Duodenal mucosa (tissue), 2 donors: ENCODE data around the gene ASS1.

ENCODE experiments used
- H3K27ac ChIP-seq: one replicate; pipeline ENCODE4 v1.7.0; 2013; ENCODE audit warnings: low read depth, low read length
- H3K27me3 ChIP-seq, 2 donors: one replicate each; pipeline ENCODE4 v1.7.0; 2013; ENCODE audit warnings: low read length in 2 of 2, control low read depth in 1 of 2; ENCODE audit not compliant: insufficient read depth in 2 of 2, control insufficient read depth in 1 of 2
- H3K36me3 ChIP-seq, 2 donors: one replicate each; pipeline ENCODE4 v1.7.0; 2013; ENCODE audit warnings: low read length in 2 of 2, control low read depth in 1 of 2; ENCODE audit not compliant: insufficient read depth in 2 of 2, control insufficient read depth in 1 of 2
- H3K4me1 ChIP-seq, 2 donors: one replicate each; pipeline ENCODE4 v1.7.0; 2013; ENCODE audit warnings: low read length in 2 of 2, control low read depth in 1 of 2; ENCODE audit not compliant: insufficient read depth in 2 of 2, control insufficient read depth in 1 of 2
- H3K4me3 ChIP-seq, 2 donors: one replicate each; pipeline ENCODE4 v1.7.0; 2013; ENCODE audit warnings: low read length in 2 of 2, low read depth in 1 of 2
- H3K9ac ChIP-seq, 2 donors: one replicate each; pipeline ENCODE4 v1.7.0; 2013; ENCODE audit warnings: low read length in 2 of 2, low read depth in 1 of 2
- H3K9me3 ChIP-seq, 2 donors: one replicate each; pipeline ENCODE4 v1.7.0; 2013; ENCODE audit warnings: low read length in 2 of 2, control low read depth in 1 of 2; ENCODE audit not compliant: control insufficient read depth in 1 of 2

The ASS1 gene

DNA sequence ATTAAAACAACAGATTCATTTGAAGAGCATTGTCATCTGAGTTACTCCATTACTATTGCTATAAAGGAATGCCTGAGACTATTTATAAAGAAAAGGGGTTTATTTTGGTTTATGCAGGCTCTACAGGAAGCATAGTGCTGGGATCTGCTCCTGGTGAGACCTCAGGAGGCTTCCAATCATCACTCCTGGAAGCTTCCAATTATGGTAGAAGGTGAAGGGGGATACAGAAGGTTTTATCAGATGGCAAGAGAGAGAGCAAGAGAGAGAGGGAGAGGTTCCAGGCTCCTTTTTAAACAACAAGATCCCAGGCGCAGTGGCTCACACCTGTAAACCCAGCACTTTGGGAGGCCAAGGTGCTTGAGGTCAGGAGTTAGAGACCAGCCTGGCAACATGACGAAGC, 63.5 kb downstream of the ASS1 start:
- Histone ChIP-seq H3K27ac (no peak overlapping the region), H3K27me3 (no peaks in the 10 kb centered on the region), H3K4me3 (no peak overlapping the region), H3K36me3 (no peaks in the 10 kb centered on the region), H3K4me1 (no peaks in the 10 kb centered on the region), H3K9ac (no peak overlapping the region), H3K9me3 (no peaks in the 10 kb centered on the region)

DNA sequence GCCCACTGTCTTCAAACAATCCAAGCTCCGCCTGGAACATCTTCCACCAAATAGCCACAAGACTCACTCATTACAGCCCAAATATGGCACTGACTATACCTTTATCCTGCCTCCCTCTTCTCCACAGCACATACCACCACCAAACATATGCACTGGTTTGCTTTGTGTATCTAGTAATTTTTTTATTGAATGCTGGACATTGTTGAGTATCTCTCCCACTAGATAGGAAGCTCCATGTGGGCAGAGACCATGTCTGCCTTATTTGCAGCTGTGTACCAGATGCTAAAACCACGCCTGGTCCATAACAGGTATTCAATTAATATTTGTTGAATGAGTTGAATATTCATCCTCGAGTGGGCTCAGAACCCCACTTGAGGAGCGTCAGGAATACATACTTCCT, 67.4 kb downstream of the ASS1 start:
- Histone ChIP-seq H3K9ac (no peak overlapping the region), H3K4me3 (no peak overlapping the region), H3K27me3 (no peaks in the 10 kb centered on the region), H3K9me3 (no peaks in the 10 kb centered on the region), H3K27ac (no peak overlapping the region), H3K36me3 (no peaks in the 10 kb centered on the region), H3K4me1 (no peaks in the 10 kb centered on the region)

DNA sequence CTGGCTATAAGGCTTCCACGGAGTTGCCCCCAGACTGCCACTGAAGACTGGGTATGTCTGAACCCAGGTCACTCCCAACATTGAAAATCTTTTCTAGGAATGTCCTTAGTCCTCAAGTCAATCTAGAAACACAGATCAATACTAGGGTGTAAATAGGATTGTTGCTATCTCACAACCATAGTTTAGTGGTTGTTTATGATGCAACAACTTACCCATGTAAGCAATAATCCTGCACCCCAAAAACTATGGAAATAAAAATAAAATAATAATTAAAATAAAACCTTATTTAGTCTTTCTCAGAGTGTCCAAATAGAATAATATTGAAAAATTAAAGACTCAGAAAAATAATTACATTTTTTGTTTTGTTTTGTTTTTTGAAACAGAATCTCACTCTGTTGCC, 68.3 kb downstream of the ASS1 start:
- no peaks in the 10 kb centered on the region for H3K36me3 ChIP-seq
- no peak overlapping the region for H3K27ac ChIP-seq
- H3K4me1 ChIP-seq, result no peaks in the 10 kb centered on the region
- H3K9ac ChIP-seq, result no peak overlapping the region
- H3K9me3 ChIP-seq, result no peaks in the 10 kb centered on the region
- no peaks in the 10 kb centered on the region for H3K27me3 ChIP-seq
- no peak overlapping the region for H3K4me3 ChIP-seq

DNA sequence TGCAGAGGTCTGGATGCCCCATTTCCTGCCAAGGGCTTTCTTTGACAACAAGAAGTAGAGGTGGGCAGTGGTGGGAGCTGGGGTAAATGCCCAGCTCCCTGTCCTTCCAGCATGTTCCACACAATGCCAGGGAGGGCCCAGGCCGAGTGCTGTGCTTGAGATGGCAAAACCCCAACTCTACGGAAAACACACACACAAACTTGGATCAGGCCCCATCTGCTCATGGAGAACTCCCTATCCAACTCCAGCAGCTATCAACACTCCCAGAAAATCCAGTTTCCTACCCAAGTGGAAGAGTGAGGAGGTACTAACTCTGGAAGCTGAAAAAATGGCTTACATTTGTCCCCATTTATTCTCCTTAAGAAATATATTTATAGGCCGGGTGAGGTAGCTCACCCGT, 73.5 kb downstream of the ASS1 start:
- Histone ChIP-seq H3K27me3 (no peaks in the 10 kb centered on the region), H3K9me3 (no peaks in the 10 kb centered on the region), H3K4me1 (no peaks in the 10 kb centered on the region), H3K27ac (no peak overlapping the region), H3K9ac (no peak overlapping the region), H3K36me3 (no peaks in the 10 kb centered on the region), H3K4me3 (no peak overlapping the region)

DNA sequence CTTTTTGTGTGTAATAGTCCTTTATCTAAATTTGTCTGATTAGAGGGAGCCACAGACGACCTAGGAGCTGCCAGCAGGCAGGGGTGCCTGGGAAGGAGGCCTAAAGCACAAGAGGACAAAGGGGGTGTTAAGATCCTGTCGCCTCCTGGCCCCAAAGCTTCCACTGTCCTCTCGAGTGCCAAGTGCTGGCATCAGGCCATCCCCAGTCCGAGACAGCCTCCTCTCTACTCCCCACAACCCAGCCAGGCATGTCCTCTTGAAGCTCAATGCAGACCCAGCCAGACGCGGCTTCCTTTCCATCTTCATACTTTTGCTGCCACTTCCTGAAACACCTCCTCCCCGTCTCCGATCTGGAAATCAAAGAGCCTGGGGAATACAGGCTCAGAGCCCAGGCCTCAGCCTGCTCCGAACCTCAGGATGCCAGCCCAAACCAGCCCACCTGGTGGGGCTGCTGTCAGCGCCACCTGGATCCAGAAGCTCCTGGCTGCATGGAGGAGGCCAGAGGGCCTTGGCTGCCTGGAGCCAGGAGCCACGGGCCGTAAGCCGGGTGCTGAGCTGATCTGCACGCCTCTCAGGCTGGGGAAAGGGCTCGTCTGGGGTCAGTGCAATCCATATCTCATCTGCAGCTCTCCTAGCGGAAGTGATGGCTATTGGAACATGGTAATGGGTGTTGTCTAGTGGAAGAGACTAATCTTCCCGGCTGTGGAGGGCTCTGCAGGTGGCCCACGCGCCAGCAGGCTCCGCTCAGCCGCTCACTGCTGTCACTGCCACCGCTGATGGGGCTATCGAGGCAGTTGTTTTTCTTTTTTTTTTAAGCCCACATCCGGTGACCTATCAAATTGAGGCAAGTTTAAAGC, 74.4 kb downstream of the ASS1 start:
- H3K27ac ChIP-seq, result no peak overlapping the region
- H3K4me3 ChIP-seq, result no peak overlapping the region
- H3K27me3 ChIP-seq, result no peaks in the 10 kb centered on the region
- H3K9me3 ChIP-seq, result no peaks in the 10 kb centered on the region
- H3K4me1 ChIP-seq, result no peaks in the 10 kb centered on the region
- H3K9ac ChIP-seq, result no peak overlapping the region
- no peaks in the 10 kb centered on the region for H3K36me3 ChIP-seq

DNA sequence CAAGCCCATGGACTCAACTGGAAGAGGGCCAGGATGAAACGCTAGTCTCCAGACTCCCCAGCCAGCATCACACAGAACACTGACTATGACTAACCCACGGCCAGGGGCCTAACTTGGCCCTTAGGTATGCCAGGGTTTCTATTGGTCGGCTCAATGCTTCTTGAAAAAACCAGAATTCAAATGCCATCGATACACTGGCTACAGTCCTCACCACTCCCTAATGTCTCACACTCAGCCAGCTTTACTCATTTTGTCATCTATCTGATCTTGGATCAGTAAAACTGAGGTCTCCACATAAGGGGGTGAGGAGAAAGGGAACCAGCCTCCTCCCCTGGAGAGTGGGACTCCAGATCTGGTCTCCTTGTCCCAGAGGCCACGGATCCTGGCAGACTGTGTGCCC, 75.2 kb downstream of the ASS1 start:
- no peaks in the 10 kb centered on the region for H3K36me3 ChIP-seq
- H3K9me3 ChIP-seq, result no peaks in the 10 kb centered on the region
- H3K4me3 ChIP-seq, result no peak overlapping the region
- no peak overlapping the region for H3K9ac ChIP-seq
- H3K4me1 ChIP-seq, result no peaks in the 10 kb centered on the region
- no peak overlapping the region for H3K27ac ChIP-seq
- H3K27me3 ChIP-seq, result no peaks in the 10 kb centered on the region

DNA sequence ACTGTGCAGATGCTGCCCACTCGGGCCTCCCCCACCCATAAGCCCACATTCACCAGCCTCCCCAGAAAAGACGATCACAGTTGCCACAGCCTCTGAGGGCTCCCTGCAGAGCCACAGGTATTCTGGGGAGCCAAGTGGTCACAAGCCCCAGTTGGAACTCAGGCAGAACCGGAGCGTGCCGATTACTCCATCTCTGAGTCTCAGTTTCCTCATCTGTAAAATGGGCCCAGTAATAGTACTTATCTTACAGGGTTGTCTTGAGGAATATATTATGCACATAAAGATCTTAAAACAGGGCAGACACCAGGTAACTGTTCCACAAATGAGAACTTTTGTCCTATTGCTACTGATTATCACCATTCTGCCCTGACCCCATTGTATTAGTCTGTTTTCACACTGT, 77.0 kb downstream of the ASS1 start:
- no peak overlapping the region for H3K27ac ChIP-seq
- H3K27me3 ChIP-seq, result no peaks in the 10 kb centered on the region
- no peaks in the 10 kb centered on the region for H3K9me3 ChIP-seq
- H3K4me3 ChIP-seq, result no peak overlapping the region
- H3K4me1 ChIP-seq, result no peaks in the 10 kb centered on the region
- no peak overlapping the region for H3K9ac ChIP-seq
- H3K36me3 ChIP-seq, result no peaks in the 10 kb centered on the region

DNA sequence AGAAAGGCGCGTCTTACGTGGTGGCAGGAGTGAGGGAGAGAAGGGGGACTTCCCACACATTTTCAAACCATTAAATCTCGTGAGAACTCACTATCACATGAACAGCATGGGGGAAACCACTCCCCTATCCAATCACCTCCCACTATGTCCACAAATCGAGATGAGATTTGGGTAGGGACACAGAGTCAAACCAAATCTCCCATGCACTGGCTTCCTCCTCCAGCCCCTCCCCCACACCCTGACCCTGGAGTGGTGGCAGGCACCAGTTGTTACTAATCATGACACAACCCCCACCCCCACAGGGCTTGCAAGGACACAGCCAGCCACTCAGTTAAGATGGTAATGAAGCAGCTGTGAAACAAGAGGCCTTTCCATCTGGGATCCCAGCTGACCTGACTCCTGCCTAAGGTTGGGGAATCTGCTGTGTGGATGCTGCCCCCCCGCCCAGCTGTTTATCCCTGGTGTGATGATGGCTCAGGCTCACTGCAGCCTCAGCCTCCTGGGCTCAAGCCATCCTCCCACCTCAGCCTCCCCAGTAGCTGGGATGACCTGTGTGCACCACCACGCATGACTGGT, 77.6 kb downstream of the ASS1 start:
- H3K36me3 ChIP-seq, result no peaks in the 10 kb centered on the region
- no peak overlapping the region for H3K27ac ChIP-seq
- H3K4me1 ChIP-seq, result no peaks in the 10 kb centered on the region
- H3K9ac ChIP-seq, result no peak overlapping the region
- H3K27me3 ChIP-seq, result no peaks in the 10 kb centered on the region
- no peaks in the 10 kb centered on the region for H3K9me3 ChIP-seq
- H3K4me3 ChIP-seq, result no peak overlapping the region

DNA sequence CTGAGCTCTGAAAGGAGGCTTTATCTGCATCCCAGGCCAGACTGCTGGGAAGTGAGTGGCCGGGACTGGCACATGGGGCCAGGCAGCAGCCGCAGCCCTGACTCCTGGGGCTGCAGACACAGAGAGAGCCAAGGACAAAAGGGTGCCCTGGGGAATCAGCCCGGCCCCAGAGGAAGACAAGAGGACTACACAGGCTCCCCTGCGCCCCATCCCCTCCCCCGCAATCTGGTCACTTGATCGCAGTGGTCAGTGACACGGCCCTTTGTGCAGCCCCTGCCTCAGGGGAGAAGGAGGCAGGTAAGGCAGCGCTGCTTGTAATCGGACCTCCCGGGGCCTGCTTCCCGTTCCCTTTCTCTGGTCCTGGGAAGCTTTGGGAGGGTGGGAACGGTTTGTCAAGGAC, 79.2 kb downstream of the ASS1 start:
- H3K4me1 ChIP-seq, result no peaks in the 10 kb centered on the region

DNA sequence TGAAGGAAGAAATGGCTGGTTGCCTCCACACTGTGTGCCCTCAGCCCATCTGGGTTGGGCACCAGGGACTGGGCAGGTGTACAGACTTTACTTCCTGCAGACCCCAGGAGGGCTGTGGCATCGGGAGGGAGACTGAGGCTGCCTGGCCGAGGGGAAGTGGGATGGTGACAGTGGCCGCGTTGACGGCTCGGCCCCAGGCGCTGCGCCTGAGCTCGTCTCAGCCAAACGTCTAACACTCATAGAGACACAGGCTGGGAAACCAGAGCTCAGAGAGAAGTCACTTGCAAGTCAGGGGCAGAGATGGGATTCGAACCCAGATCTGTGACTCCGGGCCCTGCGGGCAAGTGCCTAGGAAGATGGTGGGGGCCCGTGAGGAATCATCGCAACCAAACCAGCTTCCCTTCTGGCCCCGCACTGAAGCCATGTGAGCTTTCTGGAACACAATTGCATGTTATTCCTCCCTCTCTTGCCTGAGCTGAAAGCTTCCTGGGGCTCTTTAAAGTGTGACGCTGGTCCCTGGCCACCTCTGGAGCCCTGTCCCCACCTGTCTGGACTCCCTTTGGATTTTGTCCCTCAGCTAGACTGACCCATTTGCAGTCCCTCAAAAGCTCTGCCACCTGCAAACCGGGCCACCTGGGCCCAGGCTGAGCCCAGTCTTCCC, 81.6 kb downstream of the ASS1 start:
- Histone ChIP-seq H3K4me1 (no peaks in the 10 kb centered on the region), H3K27me3 (no peaks in the 10 kb centered on the region)

More for the DNA sequence above, 79.2 kb downstream of the ASS1 start:
- no peaks in the 10 kb centered on the region for H3K9me3 ChIP-seq
- H3K36me3 ChIP-seq, result no peaks in the 10 kb centered on the region
- H3K9ac ChIP-seq, result no peak overlapping the region
- no peak overlapping the region for H3K4me3 ChIP-seq
- H3K27me3 ChIP-seq, result no peaks in the 10 kb centered on the region
- H3K27ac ChIP-seq, result no peak overlapping the region

More for the DNA sequence above, 81.6 kb downstream of the ASS1 start:
- H3K4me3 ChIP-seq, result no peak overlapping the region
- no peak overlapping the region for H3K27ac ChIP-seq
- H3K9ac ChIP-seq, result no peak overlapping the region
- no peaks in the 10 kb centered on the region for H3K36me3 ChIP-seq
- H3K9me3 ChIP-seq, result no peaks in the 10 kb centered on the region
